Measurements from ENCODE around the gene POU3F3.

DNA sequence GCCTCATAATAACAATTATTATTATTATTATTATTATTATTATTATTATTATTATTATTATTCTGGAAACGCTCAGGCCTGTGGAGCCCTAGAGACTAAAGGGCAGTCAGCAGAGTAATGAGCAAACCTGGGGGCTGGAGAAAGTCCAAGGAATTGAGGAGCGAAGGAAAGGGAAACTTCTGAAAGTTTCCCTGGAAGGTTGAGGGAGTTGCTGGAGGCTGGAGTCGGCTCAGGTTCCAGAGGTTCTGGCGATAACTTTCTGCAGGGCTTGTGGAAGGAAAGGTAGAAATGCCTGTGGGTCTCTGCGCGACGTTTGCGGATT lies 9.2 kb downstream of the POU3F3 start:
- TF ChIP-seq CTCF (conservative IDR thresholded peaks at IDR 0.05; ENCODE audit: low read length) = no peak
- no peak for TF ChIP-seq EZH2phosphoT487 (IDR thresholded peaks at IDR 0.05; ENCODE audit: borderline replicate concordance)
